Epithelial cell of esophagus (primary cell): ENCODE data around the gene PLEKHH1.

ENCODE experiments used
- DNase-seq: peaks from one replicate; pipeline ENCODE4 v3.0.0; 2010; ENCODE audit warnings: low read depth
- H3K4me3 ChIP-seq: 2 replicates; pipeline ENCODE4 v1.5.1; 2011; ENCODE audit warnings: mild to moderate bottlenecking, low read length, control low read depth
- TF ChIP-seq, protein P1 (sequence below): IDR thresholded peaks from 2 replicates; pipeline ENCODE4 v1.5.1; 2011; ENCODE audit warnings: low read depth, mild to moderate bottlenecking, low read length, control low read depth, inconsistent platforms; ENCODE audit not compliant: insufficient read depth; ENCODE audit errors: missing control alignments

Gene PLEKHH1

DNA sequence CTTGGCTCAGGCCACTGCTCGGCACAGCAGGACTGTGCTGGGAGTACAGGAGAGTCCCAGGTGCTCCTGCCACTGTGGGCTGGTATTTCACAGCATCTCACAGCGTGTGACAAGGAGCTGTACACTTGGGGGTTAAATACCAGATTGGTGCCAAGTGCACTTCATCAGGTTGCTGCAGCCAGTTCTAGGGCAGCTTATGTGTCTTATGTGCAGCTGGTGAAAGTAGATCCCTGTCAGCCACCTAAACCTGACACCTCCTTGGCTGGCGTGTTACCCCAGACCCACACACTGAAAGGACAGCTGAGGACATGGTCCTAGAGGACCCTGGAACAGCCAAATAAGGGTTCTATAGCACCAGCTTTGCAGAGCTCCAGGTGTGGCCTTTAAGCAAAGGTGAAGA, 18.9 kb downstream of the PLEKHH1 start:
- no peak overlapping the region for H3K4me3 ChIP-seq
- TF ChIP-seq, protein P1, sequence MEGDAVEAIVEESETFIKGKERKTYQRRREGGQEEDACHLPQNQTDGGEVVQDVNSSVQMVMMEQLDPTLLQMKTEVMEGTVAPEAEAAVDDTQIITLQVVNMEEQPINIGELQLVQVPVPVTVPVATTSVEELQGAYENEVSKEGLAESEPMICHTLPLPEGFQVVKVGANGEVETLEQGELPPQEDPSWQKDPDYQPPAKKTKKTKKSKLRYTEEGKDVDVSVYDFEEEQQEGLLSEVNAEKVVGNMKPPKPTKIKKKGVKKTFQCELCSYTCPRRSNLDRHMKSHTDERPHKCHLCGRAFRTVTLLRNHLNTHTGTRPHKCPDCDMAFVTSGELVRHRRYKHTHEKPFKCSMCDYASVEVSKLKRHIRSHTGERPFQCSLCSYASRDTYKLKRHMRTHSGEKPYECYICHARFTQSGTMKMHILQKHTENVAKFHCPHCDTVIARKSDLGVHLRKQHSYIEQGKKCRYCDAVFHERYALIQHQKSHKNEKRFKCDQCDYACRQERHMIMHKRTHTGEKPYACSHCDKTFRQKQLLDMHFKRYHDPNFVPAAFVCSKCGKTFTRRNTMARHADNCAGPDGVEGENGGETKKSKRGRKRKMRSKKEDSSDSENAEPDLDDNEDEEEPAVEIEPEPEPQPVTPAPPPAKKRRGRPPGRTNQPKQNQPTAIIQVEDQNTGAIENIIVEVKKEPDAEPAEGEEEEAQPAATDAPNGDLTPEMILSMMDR, result no peak

DNA sequence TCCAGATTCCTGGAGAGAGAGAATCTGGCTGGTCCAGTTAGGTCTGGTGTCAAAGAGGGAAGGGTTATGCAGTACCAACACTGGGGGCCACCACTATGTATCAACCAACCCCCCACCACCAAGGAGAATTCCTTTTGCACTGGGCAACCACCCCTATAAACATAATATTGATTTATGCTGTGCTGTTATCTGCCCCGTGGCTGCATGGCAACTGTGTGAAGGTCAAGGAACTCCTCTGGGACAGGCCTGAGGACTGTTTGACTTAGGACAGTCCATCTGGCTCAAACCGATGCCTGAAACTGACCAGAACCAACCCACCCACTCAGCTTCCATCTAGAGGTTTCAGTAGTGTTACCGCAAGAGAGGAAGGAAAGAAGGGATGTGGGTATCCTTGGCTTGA, 20.5 kb downstream of the PLEKHH1 start:
- DNase-seq, result no peak
- TF ChIP-seq, protein P1, result no peak

More for the DNA sequence above, 18.9 kb downstream of the PLEKHH1 start:
- no peak for DNase-seq

DNA sequence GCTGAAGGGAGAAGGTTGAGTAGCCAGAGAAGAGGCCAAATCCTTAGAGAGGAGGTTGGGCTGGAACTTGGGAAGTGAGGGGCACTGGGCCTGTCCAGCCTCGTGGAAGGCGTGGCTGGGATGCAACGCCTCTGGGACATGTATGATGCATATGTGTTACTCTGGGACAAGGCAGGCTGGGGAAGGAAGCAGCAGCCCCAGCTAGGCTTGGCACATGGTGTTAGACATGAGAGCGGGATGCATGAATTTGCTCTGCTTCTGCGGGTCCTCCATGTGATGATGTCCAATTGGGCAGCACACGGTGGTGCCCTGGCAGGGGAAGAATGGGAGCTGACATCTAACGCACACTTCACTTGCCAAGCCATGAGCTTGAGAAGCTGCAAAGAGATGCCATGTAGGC, 21.3 kb downstream of the PLEKHH1 start:
- DNase-seq, result no peak
- H3K4me3 ChIP-seq, result no peak overlapping the region
- TF ChIP-seq, protein P1, result no peak

More for the DNA sequence above, 20.5 kb downstream of the PLEKHH1 start:
- H3K4me3 ChIP-seq, result no peak overlapping the region

DNA sequence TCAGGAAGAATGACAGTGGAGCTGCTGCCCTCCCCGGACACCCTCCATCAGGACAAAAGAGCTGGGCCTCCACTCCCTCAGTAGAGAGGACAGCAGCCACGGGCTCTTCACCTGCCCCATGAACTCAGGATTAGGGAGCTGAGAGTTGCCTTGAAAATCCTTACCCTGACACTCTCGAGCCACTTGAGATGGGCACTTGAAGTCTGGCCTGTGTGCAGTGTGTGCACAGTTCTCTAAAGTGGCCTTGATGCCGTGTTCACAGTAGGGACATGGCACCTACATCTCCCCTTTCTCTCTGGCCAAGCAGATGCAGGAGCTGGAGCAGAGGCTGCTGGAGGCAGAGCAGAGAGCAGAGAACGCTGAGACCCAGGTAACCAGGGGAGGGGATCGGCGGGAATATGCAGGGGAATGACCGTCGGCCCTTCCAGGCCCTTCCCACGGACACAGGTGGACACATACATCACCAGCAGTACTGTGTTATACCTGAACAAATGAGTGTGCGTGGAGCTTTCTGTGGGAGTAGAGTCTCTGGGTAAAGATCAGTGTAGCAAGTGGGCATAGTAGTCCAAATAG, 22.5 kb downstream of the PLEKHH1 start:
- TF ChIP-seq, protein P1, result no peak
- DNase-seq, result no peak
- no peak overlapping the region for H3K4me3 ChIP-seq

DNA sequence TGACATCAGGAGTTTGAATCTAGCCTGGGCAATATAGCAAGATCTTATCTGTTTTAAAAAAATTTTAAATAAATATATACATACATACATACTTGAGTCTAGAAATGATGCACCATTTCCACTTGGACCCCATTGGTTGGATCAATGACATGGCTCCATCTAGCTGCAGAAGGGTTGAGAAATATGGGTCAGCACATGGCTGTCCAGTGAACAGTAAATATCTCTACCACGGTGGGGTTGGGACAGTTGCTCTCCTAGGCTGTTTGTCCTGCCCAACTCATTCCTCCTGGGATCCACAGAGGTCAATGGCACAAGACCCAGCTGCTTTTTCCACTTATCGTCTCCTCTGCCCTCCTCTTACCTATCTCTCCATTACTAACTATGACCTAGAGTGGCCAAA, 23.6 kb downstream of the PLEKHH1 start:
- no peak for DNase-seq

DNA sequence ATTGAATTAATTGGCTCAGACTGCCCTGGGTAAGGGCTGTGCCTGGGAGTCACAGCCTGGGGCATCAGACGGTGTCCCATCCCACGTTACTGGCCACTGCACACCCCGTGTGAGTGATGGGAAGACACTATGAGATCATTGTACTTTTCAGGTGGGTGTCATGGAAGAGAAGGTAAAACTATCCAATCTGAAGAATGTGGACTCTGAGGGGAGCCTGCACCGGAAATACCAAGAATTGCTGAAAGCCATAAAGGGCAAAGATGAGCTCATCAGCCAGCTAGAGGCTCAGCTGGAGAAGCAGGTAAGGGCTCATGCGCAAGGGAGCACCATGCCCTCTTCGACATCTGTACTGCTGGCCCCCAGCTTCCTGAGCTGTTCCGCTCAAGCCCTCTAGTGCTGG, 24.0 kb downstream of the PLEKHH1 start:
- no peak overlapping the region for H3K4me3 ChIP-seq
- TF ChIP-seq, protein P1, result no peak
- peak; percentile 36 for DNase-seq

More for the DNA sequence above, 23.6 kb downstream of the PLEKHH1 start:
- TF ChIP-seq, protein P1, result no peak
- no peak overlapping the region for H3K4me3 ChIP-seq

DNA sequence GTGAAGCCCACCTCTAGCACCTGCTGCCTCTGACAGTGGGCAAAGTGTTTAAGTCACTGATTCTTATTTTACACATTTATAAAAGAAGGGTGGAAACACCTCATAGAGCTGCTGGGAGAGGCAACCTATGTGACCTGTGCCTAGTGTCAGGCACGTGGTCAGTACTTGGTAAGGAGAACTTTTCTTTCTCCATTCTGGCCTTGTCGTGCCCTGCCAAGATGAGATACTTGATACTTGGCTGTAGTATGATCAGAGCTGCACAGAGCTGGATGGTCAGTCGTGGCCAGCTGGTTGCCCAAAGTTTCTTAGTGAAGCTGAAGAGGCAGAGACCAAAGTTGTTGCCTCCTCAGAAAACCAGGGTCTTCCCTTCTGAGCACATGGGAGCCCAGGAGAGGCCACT, 24.6 kb downstream of the PLEKHH1 start:
- TF ChIP-seq, protein P1, result no peak
- no peak overlapping the region for H3K4me3 ChIP-seq
- no peak for DNase-seq
